B cell (primary cell): ENCODE data around the gene CLCF1.

Experiments
- CTCF ChIP-seq: fragments of 200-600 bp; IDR thresholded peaks from one replicate; pipeline ENCODE4 v1.8.0; 2022; ENCODE audit warnings: antibody characterized with exemption, mild to moderate bottlenecking
- EZH2 ChIP-seq: IDR thresholded peaks from 2 replicates; pipeline ENCODE4 v1.6.1; 2012; ENCODE audit warnings: borderline replicate concordance, low read depth, mild to moderate bottlenecking, moderate library complexity, low read length; ENCODE audit not compliant: insufficient read depth, poor library complexity, severe bottlenecking

- TF ChIP-seq CTCF (no peak), EZH2 (no peak)
Measured at GRCh38 chr11:67355023-67355793, 18.2 kb downstream of the CLCF1 start.
